OCI-LY7 (cell line): ENCODE measurements around the gene KIN.

Experiments
- EZH2phosphoT487 ChIP-seq: fragments of 200-600 bp; sonication (generic); IDR thresholded peaks from 2 replicates; pipeline ENCODE4 v1.6.1; 2018; ENCODE audit warnings: low read depth, borderline replicate concordance, mild to moderate bottlenecking, mixed run types, antibody characterized with exemption, low read length, moderate library complexity, mixed read lengths
- TF ChIP-seq, protein P1 (sequence below): fragments of 200-600 bp; sonication (generic); conservative IDR thresholded peaks from 2 replicates; pipeline ENCODE4 v1.5.1; 2014; ENCODE audit warnings: mild to moderate bottlenecking, antibody characterized with exemption, low read length, moderate library complexity, mixed read lengths

DNA sequence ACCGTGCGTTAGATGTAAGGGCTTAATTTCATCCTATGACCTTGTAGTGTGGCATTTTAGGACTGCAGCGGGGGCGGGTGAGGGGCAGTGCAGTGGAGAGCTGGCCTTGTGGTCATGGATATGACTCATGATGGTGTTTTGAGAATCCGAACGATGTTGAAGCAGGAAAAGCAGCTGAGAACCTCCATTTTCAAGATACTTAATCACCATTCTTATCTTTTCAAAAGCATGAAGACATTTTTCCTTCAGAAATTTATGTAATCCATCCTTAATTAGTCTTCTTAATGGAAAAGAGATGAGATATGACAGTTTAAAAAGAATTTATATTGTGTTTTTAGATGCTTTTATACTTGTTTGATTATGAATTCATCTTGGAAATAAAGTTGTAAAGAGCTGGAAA, 9.8 kb upstream of the KIN start:
- TF ChIP-seq, protein P1, sequence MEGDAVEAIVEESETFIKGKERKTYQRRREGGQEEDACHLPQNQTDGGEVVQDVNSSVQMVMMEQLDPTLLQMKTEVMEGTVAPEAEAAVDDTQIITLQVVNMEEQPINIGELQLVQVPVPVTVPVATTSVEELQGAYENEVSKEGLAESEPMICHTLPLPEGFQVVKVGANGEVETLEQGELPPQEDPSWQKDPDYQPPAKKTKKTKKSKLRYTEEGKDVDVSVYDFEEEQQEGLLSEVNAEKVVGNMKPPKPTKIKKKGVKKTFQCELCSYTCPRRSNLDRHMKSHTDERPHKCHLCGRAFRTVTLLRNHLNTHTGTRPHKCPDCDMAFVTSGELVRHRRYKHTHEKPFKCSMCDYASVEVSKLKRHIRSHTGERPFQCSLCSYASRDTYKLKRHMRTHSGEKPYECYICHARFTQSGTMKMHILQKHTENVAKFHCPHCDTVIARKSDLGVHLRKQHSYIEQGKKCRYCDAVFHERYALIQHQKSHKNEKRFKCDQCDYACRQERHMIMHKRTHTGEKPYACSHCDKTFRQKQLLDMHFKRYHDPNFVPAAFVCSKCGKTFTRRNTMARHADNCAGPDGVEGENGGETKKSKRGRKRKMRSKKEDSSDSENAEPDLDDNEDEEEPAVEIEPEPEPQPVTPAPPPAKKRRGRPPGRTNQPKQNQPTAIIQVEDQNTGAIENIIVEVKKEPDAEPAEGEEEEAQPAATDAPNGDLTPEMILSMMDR, result no peak
- TF ChIP-seq EZH2phosphoT487, result no peak
